AG09319 (cell line): ENCODE results near the gene PRR14.
"Not testable (repeated sequence)": the region's sequence is repeated elsewhere in the genome, so short reads cannot be mapped to it uniquely, and the experiment has no call there.

Experiments
- DNase-seq: peaks from one replicate; pipeline ENCODE4 v3.0.0-alpha.2; 2010; ENCODE audit warnings: low read depth; ENCODE audit errors: extremely low read depth
- CTCF ChIP-seq: IDR thresholded peaks from 2 replicates; pipeline ENCODE4 v1.5.1; 2011; ENCODE audit warnings: low read depth, mild to moderate bottlenecking, inconsistent platforms, low read length, moderate library complexity

Gene PRR14

GRCh38 chr16:30691907-30692306 lies 41.1 kb downstream of the PRR14 start:
- no peak for TF ChIP-seq CTCF
- no peak for DNase-seq

GRCh38 chr16:30692396-30693064 lies 41.8 kb downstream of the PRR14 start:
- DNase-seq, result no peak
- TF ChIP-seq CTCF, result no peak

GRCh38 chr16:30694926-30695693 lies 44.4 kb downstream of the PRR14 start:
- no peak for TF ChIP-seq CTCF
- DNase-seq, result no peak

- not testable (repeated sequence) for DNase-seq
Observed at GRCh38 chr16:30696646-30697045, 45.9 kb downstream of the PRR14 start.

GRCh38 chr16:30697264-30698138 lies 46.7 kb downstream of the PRR14 start:
- DNase-seq, result no peak
- TF ChIP-seq CTCF, result no peak

GRCh38 chr16:30698139-30698815 lies 47.5 kb downstream of the PRR14 start:
- no peak for TF ChIP-seq CTCF
- peak; percentile 94 for DNase-seq

- TF ChIP-seq CTCF, result no peak
- DNase-seq, result peak; percentile 22
Observed at GRCh38 chr16:30698816-30699614, 48.3 kb downstream of the PRR14 start, which contains the start of gene SRCAP. TSS of gene SRCAP (plus strand) at chr16:30699171. CDS start at chr16:30700825, 1,654 bp downstream.
